GM21717 (cell line): ENCODE measurements around the gene DDAH1.
A peak's percentile ranks its signal among the peaks of the same experiment; 100 is the strongest.
"Not testable (repeated sequence)": the region's sequence is repeated elsewhere in the genome, so short reads cannot be mapped to it uniquely, and the experiment has no call there.

ENCODE experiments used
- ATAC-seq: cut with Tn5 transposase; IDR thresholded peaks from one replicate; pipeline ENCODE4 v1.9.1; 2021; ENCODE audit warnings: mild to moderate bottlenecking, moderate library complexity; ENCODE audit not compliant: unreplicated experiment

DDAH1 gene

DNA sequence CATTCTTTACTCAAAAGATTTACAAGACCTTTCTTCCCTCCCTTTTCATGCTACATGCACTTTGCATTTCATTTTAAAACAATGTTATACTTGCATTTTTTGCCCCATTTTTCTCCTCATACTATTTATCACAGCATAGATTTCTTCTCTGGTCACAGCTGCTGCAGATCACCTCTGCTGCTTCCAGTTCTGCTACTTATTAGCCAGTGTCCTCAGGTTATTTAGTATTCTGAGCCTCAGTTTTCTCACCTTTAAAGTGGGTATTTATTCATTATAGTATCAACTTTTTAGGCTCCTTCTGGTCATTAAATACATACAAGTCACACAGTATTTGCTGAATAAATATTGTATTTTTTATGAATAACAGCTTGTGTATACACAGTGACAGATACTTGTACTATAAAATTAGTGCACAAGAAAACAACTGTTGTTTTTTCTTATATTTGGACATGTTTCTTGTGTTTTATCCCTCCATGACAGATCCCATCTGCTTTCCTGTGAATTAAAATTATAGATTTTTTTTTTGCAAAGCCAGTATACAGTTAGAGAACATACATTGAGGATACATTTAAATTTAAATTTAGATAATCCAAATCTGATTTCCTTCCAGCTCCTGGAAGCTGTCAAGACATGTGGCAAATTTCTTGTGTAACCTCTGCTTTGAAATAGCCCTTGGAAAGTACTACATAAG lies 103.2 kb downstream of the DDAH1 start:
- no peak for ATAC-seq

DNA sequence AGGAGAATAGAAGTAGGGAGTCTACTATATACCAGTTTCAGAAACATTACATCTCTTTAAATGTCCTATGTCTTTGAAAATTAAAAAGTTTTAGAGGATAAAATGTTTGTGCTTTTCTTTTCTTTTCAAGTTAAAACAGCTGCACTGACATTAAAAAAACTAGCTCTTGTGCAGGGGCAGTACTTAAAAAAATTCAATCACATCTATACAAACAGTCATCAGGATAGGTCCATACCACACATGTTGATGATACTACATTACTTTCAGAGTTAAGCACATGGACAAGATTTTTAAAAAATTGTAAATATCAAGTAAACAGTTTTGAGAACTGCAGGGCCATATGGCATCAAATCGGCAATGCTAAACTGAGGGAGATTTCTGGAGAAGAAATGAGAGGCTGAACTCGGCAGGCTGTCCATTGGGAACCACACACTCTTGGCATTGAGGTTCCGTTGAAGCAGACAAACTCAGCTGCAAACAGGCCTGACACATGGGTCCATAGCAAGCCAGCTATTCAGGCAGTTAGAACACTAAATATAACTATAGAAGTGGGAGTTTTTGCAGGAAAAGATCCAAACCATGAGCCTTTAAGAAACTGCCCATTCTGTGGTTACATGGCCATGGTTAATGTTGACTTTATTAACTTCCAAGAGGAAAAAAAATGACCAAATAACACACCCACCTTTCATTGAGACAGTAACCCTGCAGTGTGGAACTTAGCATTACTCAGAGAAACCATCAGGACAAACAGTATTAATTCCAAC lies 104.0 kb downstream of the DDAH1 start:
- no peak for ATAC-seq

DNA sequence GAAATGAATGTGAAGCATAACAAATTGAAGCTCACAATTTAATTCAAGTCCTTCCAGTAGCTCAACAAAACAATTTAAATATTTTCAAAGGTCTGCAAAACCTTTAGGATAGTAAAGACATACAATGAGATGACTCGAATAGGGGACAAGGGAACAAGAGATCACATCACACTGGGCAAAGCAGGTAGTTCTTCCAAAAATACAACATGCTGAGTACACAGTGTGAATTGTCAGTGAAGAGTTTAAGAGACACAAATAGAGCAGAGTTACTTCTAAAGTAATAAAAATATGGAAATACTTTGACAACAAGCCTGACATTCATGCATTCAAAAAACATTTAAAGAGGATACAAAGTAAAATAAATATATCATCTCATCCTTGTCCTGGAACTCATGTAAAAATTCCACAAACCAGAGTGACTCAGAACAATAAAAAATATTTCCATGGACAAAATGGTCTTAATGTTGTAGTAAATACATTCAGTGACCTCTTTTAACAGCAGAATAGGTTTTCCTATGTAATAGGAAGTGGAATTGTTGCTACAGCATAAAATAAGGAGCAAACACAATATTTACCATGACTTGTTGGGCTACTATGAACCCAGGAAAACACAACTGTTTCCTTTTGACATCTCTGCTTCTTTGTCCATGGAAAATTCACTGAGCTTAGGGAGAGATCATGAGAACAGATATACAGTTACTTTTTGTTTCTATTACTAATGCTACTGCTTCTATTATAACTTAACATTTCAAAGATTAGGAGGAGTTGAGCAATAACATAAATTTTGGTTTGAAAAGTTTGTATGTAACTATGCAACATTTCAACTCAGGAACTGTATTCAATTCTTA lies 104.9 kb downstream of the DDAH1 start:
- no peak for ATAC-seq

DNA sequence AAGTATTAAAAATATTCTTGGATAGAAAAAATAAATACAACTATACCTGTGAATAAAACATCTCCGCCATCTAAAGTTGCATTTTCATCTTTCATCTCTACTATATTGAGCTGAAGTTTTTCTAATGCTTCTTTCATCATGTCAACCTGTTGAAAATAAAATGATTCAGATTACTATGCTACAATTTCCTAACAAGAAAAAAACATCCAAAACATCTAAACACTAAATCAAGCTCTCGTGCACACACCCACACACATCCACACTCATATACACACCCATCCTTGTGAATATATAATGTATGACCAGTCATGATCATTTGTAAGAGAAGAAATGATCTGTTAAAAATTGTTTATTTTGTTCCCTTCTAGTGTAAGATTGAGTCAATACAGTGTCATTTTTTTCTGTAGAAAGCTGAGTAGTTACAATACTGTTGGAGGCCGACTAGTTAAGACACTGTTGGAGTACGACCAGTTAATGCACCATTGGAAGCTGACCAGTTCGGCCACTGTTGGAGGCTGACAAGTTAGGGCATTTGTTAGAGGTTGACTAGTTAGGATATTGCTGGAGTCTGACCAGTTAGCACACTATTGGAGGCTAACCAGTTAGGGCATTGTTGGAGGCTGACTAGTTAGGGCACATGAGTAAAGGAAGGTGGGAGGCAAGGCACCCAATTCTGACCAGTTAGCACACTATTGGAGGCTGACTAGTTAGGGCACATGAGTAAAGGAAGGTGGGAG lies 106.1 kb downstream of the DDAH1 start:
- no peak for ATAC-seq

DNA sequence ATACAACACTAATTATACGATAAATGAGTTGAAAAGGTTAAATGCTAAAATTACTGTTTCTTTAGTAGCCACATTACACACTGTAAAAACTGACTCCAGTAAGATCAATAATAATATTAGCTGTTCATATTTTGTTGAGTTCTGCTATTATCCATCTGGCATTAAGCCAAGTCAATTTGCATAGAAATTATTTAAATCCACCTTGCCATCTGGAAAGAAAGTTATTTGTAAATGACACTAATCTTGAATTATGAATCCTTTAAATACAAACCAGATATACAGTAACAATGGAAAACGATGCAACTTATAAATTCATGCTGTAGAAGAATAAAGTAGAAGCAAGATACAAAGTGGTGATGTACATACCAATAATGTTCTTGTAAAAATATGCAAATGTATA lies 107.1 kb downstream of the DDAH1 start:
- ATAC-seq: no peak

DNA sequence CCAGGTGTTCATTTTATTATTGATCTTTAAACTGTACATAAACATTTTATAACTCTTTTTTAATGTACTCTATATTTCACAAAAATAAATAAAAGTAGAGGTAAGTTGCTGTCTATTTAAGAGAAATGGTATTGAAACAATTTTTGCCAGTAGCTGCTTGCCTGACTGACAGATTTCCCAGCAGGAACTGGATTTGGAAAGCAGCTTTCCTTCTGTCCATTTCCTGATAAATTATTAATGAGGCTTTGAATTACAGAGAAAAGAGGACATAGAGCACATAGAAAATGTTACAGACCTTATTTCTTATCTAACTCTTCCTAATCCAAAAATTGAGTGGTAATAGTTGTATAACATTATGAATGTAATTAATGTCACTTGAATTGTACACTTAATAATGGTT lies 108.8 kb downstream of the DDAH1 start:
- no peak for ATAC-seq

DNA sequence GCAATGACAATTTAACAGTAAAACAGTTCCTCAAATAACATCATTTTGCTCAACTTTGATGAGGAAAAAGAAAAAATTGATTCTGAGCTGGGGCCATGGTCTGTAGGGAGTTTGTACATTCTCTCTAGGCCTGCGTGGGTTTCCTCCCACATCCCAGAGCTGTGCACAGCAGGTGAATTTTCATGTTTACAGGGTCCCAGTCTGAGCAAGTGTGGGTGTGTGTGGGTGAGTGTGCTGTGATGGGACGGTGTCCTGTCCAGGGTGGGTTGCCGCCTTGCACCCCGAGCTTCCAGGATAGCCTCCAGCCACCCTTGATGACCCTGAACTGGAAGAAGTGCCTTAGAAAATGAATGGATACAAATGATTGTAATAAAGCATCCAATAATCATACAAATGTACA lies 112.9 kb downstream of the DDAH1 start:
- ATAC-seq: no peak

DNA sequence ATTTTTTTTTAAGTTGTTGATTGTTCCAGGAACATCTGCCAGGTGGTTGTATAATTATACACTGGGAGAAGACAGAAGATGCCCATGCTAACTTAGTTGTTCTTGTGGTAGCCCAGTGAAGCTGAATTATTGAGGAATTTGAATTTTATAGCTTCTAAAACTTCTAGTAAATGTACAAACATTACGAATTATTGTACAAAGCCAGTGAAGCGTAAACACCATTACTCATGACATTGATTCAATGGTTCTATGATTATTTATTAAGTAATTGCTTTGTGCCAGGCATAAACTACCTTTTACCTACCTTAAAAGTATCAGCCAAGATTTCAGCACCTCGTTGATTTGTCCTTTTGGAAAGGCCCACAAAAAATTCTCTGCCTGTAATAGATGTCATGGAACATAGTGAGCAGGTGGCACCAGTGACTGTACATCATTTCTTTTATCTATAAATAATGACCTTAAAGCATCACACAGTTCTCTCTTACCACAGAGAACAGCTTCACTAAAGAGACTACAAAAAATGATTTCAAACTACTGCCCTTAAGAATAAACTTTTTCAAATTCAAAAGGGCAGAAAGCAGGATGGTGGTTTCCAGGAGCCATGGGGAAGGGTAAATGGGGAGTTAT lies 113.6 kb downstream of the DDAH1 start:
- no peak for ATAC-seq

DNA sequence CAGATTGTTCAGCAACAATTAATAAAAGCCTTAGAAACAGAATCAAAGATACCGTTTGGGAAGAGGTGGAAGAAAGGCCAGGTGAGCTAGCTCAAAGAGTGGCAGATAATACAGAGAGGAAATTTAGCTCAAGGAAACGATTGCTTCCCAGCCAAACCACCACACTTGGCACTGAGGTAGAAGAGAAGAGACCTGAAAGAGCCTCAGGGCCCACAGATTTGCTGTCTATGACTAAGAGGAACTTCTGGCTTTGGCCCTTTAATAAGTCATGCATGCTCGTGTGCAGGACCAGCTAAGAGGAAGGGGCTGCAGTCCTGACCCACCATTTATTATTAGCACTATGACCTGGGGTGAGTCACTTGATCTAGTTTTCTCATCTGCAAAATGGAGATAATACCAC lies 115.7 kb downstream of the DDAH1 start:
- no peak for ATAC-seq

DNA sequence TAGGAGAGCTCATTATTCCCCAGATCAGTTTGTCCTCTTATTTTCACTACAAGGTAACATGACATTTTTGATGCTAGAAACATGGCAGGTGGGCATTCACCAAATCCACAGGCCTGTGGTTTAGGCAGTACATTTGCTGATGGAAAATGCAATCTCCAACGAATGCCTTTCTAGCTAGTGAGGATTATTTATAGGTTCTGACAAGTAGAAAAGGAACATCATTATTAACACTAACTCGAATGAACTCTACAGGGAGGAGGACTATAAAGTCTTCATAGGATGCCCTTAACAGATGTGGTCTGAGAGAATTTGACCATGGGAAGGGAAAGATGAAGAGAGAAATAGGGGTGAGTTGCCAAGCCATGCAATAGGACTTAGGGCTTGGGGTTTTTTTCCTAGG lies 117.1 kb downstream of the DDAH1 start:
- ATAC-seq: no peak

DNA sequence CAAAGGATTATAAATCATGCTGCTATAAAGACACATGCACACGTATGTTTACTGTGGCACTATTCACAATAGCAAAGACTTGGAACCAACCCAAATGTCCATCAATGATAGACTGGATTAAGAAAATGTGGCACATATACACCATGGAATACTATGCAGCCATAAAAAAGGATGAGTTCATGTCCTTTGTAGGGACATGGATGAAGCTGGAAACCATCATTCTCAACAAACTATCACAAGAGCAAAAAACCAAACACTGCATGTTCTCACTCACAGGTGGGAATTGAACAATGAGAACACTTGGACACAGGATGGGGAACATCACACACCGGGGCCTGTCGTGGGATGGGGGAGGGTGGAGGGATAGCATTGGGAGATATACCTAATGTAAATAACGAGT lies 117.7 kb downstream of the DDAH1 start:
- not testable (repeated sequence) for ATAC-seq

DNA sequence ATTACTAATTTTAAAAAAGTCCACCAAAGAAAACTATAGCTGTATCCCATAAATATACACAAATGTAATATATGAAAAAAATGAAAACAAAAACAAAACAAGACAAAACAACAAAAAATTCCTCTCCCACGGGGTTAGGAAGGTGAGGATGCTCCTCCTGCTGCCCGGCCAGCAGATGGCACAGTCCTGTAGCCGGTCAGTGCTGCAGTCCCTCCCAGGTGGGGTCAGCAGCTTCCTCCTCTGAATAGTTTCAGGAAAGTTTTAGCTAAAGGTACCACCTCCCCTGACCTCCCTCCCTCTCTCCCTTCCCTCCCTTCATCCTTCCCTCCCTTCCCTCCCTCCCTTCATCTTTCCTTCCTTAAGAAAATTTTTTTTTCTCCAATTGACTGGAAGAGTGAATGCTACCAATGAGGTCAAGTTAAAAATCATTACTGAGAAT lies 120.7 kb downstream of the DDAH1 start:
- no peak for ATAC-seq

DNA sequence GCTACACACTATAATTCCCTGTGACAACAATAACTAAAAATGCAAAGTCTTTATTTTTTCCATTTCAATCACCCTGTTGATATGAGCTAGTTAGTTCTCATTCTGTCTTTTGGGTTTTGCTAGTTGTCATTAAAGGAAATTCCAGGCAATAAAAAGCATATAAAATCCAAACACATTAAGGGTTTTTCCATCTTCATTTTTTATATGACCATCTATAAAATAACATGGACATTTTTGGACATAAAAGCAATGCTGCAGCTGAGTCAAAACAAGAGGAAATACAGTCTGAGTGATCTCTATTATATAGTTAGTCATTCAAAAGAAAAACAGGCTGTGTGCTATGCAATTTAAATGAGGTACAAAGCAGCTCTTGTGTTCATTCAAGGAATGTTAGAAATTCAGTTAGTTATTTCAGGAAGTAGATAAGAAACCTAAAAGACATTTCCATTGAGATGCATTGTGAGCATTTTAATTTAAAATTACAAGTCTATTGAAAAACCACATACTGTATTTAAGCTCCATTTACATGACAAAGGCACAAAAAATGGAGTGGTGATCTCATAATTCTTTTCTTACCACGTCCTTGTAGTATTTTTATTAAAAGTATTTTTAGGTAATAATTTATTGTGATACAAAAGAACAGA lies 121.2 kb downstream of the DDAH1 start:
- ATAC-seq: no peak

DNA sequence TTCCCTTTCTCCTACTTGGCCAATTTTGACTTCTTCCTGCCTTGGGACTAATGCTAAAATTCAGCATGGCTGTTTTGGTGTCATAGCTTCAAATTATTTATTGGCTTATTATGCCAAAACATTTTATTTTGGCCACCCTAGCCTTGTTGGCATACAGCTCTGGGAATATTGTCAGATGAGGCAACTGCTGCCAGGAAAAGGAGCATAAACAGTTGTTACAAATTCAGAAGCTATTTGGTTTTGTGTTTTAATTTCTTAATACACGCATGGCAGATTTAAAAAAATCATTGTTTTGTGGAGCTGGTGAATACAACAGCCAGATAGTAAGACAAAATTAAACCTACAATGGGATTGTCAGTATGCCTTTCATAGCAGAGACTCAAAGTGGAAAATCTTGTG lies 121.7 kb downstream of the DDAH1 start:
- no peak for ATAC-seq

DNA sequence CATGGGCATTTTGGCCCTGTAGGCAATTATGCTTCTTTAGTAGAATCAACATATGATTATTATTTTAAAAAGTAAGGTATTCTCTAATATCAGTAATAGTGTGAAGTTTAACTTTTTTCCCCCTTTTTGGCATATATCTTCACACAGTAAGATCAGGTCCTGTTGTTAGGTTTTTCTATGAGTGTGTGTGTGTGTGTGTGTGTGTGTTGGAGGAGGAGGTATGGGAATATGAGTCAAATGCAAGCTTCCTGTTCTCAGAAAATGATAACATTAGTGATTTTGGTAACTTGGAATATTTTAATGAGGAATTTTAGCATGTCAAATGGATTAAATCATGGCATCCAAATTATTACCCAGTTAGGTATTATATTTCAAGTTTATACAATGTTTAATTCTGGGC lies 122.8 kb downstream of the DDAH1 start:
- no peak for ATAC-seq

DNA sequence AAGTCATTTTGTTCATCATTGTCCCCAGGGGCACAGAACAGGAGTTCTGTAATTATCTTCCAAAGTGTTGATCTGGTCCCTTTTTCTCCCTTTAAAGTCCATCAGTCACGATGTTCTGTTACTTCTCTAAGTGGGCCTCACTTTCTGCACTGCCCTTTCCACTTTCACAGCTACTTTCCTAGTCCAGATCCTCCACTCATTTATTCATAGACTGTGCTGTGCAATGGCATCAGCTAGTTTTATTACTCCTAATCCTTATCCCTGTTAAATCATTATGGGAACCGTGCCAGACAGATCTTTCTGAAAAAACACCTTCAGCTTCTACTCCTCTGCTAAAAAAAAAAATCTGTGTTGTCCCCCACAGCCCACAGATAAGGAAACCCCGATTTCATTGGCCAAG lies 124.5 kb downstream of the DDAH1 start:
- no peak for ATAC-seq

DNA sequence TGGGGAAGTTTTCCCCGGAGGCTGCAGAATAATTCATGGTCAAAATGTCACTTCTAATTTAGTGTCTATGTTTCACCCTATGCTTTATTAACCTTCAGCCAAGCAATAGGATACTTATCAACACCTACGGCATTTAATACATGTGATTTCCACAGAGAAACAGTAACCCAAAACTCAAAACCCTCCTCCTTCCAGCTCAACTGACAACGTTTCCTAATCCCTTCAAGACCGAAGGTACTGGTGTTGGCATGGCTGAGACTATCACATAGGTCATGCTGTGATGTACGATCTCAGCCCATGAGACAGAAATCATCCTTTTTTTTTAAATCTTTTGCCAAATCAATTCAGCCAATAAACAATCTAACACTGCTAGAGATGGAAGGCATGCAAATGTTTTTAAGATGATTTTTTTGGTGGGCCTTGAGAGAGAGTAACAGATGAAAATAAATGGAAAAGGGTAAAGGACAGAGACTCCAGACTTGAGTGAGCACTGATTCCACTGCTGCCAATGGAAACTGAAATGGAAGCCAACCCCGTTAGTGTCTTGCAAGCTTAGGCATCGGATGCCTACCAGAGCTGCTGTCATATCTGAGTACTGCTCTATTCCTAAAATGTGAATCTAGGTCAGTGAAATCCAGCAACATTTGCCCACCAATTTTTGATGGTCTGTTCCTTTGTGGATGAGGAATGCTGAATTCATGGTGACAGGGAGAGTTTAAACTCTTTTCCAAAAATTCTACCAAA lies 125.1 kb downstream of the DDAH1 start:
- ATAC-seq: no peak

DNA sequence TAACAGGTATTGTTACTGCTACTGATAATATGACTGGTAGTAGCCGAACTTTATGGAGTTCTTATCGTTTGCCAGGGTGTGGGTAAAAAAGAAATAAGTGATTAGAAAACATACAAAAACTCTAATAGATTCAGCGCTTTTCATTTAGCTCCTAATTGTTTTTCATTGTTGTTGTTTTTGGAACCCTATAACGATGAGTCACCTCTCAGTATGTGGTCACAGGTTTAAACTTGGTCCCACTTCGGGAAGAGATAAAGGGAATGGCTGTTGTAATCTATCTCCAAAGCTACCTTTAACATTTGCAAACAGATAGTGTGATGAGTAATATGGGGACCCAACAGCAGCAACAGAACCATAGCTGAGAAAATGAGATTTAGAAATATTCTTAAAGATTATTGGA lies 125.9 kb downstream of the DDAH1 start:
- no peak for ATAC-seq

DNA sequence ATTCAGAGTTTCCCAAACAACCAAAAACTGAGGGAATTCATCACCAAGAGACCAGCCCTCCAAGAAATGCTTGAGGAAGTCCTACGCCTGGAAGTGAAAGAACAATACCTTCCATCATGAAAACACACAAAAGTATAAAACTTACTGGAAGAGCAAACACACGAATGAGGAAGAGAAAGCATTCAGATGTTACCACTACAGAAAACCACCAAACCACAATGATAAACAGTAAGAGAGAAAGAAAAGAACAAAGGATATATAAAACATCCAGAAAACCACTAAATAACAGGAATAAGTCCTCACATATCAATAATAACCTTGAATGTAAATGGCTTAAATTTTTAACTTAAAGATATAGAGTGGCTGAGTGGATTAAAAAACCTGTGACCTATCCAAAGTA lies 130.0 kb downstream of the DDAH1 start:
- peak; percentile 70 for ATAC-seq
